OCI-LY1 (cell line): ENCODE results near the gene VGF.

Source experiments
- EZH2 ChIP-seq: fragments of 200-600 bp; sonication (generic), shearing (Covaris generic); IDR thresholded peaks from 2 replicates; pipeline ENCODE4 v1.8.0; 2017; ENCODE audit warnings: borderline replicate concordance, mixed run types, mild to moderate bottlenecking, antibody characterized with exemption, low read length, moderate library complexity, mixed read lengths
- TF ChIP-seq, protein P1 (sequence below): fragments of 200-600 bp; sonication (generic), shearing (Covaris generic); IDR thresholded peaks from 2 replicates; pipeline ENCODE4 v1.5.1; 2017; ENCODE audit warnings: mild to moderate bottlenecking, antibody characterized with exemption, low read length, moderate library complexity, mixed read lengths

GRCh38 chr7:101165075-101165957, at the start of gene VGF:
- TF ChIP-seq, protein P1, sequence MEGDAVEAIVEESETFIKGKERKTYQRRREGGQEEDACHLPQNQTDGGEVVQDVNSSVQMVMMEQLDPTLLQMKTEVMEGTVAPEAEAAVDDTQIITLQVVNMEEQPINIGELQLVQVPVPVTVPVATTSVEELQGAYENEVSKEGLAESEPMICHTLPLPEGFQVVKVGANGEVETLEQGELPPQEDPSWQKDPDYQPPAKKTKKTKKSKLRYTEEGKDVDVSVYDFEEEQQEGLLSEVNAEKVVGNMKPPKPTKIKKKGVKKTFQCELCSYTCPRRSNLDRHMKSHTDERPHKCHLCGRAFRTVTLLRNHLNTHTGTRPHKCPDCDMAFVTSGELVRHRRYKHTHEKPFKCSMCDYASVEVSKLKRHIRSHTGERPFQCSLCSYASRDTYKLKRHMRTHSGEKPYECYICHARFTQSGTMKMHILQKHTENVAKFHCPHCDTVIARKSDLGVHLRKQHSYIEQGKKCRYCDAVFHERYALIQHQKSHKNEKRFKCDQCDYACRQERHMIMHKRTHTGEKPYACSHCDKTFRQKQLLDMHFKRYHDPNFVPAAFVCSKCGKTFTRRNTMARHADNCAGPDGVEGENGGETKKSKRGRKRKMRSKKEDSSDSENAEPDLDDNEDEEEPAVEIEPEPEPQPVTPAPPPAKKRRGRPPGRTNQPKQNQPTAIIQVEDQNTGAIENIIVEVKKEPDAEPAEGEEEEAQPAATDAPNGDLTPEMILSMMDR = no peak
- TF ChIP-seq EZH2 = no peak
